ENCODE results near the gene PSAP.

PSAP gene

DNA sequence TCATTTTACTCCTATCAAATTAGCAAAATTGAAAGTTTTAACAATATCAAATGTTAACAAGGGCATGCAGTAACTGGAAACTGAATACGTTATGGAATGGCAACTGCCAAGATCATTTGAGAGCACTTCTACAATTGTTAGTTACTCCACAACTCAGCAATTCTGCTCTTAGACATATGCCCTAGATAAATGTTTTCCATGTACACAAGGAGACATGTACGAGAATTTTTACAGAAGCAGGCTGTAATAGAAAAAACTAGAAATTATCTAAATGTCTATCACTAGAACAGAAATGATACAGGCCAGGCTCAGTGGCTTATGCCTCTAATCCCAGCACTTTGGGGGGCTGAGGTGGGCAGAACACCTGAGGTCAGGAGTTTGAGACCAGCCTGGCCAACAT is 7.0 kb downstream of the PSAP start:
- DNase-seq: no peak

DNA sequence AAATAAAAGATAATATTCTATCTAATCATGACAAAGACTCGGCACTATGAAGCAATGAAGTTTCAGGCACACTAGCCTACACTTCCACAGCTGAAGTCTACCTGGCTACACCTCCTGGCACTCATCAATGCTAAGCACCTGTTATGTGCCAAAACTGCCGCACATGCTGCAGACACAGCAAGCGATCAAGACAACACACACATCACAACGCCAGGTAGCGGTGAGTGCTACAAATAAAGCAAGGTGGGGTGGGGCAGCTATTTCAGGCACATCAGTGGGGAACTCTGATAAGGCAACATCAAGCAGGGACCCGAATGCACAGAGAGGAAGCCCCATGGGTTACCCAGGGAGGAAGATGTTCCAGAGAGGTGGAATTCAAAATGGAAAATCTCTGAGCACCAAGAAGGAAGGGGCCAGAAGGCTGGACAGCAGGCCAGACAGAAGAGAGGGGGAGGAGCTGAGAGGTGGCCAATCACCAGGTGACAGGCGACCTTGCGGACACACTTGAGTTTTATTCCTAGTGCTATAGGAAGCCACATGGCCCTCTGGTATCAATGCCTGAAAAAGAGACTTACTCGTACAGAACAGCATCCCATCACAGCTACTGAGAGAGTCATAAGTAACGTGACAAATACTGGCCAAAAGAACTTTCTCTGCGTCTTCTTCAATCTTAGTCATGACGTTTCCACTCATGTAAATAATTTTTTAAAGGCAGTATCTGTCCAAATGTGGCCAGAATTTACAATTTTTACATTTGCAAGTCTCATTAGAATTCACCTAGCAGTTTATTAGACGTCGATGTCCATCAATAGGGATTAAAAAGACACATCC is 8.0 kb downstream of the PSAP start:
- DNase-seq: no peak

DNA sequence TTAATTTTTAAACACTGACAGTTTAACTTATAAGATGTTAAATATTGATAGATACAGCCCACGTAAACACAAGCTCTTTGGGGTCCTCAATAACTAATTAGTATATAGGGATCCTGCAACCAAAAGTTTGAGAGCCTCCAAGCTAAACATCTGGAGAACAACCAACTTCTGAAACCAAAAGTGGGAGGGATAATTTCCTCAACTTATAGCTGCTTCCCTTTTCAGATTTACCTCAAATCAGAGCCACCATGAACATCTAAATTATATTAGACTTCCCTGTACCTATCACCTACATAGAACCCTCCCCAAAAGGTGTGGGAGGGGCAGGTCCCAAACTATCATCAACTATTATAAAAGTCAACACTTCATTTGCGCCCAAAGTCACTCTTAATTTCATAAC is 8.6 kb downstream of the PSAP start:
- no peak for DNase-seq

DNA sequence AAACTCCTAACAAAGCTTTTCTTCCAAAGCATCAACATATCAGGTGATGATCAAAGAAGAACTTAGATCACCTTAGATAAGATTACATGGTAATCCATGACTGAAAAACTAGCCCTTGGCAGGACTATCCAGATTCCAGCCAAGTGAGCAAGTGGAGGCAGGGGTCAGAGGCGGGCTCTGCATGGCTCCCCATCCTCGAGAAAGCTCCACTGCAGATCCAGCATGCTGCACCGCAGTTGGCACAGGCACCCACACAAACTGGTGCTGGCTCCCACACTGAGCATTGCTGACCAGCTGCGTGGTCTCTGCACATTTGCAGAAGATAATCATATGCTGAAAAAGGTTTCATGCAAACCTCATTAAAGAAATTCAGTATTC is 10.1 kb downstream of the PSAP start:
- no peak for DNase-seq

DNA sequence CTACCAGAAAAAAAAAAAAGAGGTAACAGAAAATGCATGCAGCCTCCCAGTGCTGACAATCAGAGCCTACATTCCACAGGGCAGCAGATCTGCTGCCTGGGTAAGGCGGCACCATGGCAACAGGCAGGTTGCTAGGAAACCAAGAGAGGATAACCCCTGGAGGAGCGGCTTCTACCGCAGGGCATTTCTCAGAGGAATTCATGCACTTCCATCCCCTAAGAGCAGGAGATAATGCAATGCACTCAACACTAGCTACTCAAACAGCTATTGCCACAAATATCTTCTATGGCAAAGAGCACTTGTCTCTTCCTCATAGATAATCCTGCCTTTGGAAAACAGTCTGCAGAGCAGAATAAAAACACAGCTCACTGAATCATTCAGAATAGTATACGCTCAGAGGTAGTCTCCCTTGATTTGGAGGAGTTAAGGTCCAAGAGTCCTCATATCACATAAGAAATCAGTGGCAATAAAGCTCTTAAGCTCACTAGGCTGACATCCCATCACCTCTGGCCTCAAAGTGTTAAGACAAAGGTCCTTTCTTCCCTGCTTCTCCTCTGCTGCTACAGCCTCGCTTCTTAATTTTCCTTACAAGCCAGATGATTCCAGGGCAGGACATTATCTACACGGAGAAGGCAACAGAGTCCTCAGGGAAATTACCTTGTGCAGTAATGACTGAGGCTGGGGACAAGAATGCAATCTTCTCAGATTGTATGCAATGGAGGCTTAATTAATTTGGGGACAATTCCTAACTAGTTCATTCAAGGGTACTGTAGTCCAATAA is 10.7 kb downstream of the PSAP start:
- DNase-seq: no peak

DNA sequence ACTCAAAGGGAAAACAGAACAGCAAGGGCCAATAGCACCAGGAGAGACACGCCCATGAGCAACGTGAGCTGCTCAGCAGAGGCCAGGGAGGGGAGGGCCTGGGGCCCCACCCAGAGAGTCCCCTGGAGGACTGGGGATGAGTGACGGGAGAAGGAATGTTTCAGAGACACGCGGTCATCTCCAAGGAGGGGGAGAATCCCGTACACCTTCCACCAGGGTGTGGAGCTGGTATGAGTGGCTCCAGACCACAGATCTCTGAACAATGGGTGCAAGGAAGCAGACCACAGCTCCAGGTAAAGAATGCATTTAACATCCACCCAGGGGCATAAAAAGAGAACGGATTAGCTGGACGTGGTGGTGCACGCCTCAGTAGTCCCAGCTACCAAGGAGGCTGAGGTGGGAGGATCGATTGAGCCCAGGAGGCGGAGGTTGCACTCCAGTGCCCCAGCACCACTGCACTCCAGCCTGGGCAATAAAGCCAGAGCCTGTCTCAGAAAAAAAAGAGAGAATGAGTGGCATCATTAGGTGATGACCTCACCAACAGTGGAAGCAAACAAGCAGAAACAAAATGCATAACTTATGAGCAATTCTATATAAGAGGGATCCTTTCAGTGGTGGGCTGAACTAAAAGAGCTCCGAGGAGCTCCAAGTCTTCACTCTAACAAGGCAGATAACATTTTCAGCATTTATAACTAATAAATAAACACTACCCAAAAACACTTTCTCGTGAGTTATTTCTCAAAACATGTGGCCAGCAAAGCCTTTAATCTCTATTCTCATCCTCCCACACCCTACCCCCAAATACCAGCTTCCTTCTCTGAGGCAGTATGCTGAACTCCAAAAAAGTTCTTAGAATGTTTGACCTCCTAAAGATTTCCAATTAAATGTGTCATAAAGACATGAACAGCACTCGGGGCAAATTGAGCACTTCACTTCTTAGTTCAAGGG is 12.5 kb downstream of the PSAP start:
- no peak for DNase-seq

DNA sequence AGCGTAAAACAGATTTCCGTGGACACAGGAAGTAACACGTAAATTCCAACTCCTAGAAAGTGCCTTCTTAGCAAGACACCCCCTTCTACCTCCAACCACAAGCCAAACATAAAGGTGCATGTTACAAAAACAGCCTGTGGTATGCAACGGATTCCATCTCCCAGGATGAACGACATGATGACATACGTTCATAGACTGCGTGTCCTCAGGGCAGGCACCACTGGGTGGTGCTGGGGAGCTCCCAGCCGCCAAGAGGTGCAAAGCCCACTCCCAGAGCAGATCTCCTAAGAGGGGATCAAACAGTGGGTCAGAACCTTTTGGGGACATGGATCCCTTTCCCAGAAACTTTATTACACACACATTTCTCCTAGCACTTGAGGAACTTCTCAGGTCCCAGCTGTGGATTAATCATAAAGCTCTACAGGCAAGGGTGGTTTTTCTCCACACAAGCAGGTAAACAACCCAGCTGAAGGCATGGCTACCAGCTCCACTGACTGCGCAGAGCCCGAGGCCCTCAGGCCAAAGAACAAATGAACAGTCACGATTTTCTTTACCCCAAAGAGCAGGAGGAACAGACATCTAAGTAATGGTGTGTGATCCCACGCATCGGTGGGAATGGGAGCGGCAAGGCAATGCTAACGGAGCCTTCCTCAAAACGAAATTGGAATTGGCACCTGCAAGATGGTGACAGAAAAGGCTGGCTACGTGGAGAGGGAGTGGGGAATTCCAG is 13.8 kb downstream of the PSAP start:
- no peak for DNase-seq

DNA sequence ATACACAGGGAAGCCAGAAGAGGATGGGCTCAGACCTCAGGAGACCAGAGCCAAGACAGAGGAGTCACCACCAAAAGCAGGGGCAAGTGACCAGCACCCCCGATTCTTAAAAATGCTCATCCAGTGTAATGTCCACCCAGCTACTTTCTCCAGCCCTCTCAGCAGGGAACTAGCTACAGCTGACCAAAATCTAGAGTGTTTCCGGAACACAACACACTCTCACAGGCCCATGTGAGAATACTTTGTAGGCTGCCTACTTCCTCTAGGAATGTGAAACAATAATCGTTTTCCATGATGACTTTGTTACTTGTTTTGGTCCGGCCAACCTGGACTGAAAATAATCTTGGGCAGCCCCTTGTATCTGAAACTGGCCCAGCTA is 14.5 kb downstream of the PSAP start:
- DNase-seq: no peak

DNA sequence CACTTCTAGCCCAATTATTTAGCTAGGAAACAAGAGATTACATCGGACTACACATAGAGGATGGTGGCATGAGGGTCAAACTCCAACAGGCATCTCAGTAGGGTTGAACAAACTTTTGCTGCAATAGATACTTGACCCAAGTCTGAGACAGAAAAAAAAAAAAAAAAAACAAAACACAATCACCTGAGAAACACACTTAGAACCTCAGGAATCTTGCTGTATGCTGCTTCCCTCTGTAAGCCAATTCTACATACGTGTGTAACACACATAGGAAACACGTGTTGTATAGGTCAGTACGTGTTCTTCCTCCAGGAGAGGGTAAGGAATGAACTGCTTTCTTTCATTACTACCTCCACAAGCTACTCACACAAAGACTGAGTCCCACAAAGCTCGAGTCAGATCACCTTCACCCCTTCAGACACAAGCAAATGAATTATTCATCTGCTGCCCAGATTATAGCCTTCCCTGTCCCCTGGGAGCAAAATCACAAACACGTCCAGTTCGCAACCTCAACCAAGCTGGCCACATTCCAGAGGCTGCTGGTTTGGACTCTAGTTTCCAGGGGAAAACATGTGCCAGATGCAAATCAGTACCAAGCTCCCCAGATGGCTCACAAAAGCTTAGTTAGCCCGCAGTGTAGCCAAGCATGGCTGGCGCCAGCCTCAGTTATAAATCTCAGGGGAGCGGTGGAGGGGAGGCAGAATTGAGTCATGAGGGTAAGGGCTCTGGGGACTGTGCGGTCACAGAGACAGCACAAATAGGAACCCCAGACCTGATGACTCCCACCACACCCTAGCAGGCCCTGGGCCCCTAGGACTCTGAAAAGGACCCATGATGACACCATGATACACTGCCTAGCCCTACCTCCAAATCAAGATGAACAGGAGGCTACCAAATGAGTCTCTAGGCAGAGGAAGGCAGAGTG is 15.1 kb downstream of the PSAP start:
- DNase-seq: no peak

DNA sequence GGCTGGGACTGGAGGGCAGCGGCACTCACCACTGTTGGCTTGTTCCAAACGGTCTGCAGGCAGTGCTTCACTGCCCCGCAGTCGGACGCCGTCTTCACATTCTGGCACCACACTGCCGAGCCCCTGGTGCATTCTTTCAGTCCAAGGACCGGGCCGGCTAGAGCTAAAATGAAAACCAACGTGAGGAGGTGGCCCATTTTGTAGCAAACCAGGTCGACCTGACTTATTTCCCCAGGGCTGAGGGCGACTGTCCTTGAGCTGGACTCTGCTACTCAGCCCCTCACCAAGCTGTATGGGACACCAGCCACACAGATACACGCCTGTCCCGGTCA is 16.7 kb downstream of the PSAP start:
- no peak for DNase-seq

DNA sequence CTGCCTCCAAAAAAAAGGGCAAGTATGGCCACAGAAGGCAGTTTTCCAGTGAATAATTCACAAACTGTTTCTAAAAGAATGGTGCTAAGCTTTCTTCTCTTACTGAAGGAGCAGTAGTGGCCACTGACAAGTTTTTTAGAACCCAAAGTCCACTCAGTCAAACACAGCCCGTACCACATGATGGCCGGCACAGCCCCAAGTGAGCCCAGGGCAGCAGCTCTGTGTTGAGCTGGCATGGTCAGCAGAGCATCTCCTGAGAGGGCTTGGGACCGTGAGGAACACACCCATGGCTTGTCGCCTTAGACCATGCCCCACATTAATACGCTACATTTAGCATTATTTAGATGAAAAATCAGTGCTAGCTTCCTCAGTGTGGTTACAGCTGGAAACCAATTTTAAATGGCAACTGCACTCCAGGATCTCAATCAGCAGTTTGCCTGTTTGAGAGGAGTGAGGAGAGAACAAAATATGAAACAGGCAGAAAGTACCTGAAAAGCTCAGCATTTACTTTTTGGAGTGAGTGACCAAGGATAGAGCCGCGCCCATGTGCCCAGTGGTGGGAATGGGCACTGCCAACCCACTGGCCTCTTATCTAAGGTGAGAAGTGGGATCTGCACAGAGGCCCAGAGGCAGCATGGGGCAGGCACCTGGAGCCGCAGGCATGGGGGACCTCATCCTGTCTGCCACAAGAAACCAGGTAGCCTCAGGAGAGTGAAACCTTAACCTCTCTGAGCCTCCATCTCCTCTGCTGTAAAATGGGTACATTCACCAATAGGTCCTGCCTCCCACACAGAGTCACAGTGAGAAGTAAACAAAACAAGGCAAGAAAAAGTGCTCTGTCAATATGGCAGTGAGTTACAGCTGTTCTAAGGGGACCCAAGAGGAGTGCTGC is 17.4 kb downstream of the PSAP start:
- DNase-seq: no peak

DNA sequence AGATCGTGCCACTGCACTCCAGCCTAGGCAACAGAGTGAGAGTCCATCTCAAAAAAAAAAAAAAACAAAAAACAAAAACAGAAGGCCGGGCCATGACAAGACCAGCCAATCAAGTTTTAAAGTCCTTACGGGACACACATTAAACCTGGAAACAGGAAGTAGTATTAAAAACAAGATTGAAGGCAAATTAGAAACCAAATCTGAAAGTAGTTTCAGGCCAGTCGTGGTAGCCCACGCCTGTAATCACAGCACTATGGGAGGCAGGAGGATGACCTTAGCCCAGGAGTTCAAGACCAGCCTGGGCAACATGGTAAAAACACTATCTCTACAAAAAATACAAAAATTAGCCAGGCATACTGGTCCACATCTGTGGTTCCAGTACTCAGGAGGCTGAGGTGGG is 18.1 kb downstream of the PSAP start:
- no peak for DNase-seq

DNA sequence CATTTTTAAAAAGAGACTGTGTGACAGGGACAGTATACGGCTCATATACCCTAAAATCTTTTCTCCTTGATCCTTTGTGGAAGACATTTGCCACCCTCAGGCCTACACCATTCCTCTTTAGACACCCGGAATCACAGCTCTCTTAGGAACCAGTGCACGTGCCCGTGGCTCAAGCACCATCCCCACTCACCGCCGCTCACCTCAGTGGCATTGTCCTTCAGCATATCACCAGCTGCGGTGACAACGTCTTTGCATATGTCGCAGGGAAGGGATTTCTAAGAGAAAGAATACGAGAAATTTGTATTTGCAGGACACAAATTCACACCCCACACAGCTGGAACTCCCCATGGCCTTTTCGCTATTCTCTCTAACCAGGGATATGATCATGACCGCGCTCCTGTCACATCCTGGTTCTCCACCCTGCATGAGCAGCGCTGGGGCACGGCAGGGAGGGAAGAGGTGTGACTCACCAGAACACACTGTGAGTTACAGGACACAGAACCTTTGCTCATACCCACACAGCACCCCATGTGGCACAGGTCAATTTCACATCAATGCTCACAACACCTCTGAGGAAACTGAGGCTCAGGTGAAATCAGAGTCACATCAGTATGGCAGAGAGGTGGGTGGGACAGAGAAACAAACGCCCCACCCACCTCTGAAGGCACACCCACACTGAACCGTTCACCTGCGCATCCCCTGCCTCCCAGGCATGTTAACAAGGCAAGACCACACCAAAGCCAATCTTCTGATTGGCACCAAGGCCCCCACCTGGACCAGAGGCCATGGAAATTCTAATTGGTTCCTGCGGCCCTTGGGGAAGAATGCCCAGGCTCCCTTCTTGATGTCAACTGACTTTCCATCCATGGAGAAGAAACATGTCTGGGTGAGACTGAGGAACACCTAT is 19.2 kb downstream of the PSAP start:
- DNase-seq: no peak

DNA sequence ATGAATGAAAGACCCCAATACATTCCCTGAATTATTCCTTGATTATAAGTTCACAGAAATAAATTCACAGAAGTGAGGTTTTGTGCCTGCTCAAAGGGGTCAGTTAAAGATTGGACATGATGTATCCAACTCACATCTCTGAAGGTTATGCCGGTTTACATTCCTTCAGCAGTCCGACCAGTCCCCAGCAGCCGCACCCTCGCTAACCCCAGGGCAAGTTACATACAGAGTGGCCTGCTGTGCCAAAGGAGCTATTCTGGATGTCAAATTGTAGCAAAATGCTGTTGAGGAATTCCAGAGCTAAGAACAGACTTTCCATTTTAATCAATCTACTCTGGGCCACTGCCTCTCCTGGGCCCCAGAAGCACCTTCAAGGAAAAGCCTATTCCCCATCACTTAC is 20.3 kb downstream of the PSAP start:
- DNase-seq: no peak

DNA sequence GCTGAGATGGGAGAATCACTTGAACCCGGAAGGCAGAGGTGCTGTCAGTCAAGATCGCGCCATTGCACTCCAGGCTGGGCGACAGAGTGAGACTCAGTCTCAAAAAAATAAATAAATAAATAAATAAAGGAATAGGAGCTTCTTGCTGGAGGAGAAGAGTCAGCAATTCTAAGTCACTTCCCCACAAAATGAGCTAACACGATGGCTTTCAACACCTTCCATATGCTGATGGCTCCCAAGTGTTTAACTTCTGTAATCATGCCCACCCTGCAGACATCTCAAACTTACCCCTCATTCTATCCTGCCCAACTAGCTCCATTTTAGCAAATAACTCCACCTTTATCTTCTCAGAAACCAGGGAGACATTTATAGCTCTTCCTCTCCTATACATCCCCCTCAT is 21.2 kb downstream of the PSAP start:
- no peak for DNase-seq

DNA sequence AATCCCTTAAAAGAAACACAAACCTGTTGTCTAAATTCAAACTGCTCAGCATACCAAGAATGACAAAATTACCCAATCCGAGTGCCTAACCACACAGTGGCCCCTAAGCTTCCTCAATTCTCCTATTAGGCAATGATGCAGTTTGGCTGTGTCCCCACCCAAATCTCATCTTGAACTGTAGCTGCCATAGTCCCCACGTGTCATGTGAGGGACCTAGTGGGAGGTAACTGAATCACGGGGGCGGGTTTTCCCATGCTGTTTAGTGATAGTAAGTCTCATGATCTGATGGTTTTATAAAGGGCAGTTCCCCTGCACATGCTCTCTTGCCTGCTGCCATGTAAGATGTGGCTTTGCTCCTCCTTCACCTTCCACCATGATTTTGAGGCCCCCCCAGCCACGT is 21.9 kb downstream of the PSAP start:
- DNase-seq: peak in 1 of 2 experiments; percentile 21

DNA sequence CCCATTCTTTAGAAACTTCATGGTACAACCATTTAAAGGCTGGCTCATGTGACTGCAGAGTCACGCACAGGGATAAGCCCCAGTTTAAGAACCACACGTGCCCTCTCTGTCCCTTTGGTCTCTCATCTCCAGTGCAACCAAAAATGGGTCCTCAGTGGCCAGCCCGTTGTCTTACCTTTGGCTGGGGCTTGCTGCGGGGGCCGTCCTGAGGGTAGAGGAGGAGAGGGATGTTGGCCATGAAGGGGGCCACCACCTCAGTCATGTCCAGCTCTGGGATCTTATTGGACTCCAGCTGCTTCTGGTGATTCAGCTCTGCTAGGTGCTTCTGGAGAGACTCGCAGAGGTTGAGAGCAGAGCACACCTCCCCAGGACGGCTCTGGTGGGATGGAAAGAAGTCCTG is 22.3 kb downstream of the PSAP start:
- no peak for DNase-seq

DNA sequence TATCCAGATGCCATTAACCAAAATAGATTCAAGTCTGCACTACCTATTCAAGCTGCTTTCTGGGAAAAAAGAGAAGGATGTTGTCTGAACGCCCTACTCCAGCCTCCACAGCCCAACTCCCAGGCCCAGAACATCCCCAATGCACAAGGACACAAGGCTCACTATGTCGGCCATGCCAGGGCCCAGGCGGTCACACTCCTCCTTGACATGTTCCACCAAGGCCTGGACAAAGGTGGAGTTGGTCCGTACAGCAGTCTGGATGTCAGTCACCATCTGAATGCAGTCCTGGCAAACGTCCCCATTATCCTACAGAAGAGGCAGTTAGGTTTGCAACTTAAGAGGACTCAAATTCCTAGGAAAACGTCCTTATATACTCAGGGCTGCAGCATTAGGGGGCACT is 23.2 kb downstream of the PSAP start:
- DNase-seq: no peak

DNA sequence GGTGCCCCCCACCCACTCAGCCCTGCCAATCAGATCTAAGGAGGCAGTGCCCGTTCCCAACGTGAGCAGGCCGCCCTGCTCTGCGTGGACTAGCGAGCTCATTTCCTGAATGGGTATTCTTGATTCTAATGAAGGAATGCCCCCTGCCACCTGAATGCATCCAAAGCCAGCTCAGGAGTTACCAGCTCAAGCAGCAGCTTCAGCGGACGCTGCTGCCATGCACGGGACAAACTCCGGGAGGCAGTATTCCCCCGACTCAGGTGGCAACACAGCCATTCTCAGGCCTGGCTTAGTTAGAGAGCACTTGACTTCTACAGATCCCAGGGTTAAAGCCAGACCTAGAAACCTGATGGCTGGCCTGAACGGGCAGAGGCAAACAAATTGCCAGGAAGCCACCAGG is 25.8 kb downstream of the PSAP start:
- no peak for DNase-seq

DNA sequence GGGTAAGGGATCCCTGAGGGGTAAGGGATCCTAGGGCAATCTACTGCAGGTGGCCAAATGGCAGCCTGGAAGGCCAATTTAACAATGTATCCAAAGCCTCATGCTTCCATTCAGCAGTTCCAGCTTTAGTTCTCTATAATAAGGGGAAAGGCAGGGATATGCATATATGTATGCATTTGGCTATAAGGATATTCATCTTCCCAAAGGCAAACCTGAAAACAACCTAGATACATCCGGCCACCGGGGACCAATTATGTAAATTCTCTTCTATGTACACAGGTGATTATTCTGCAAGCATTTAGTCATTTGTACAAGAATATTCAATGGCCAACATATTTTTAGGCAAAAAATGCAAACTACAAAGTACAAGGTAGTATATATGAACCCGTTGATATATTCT is 26.7 kb downstream of the PSAP start:
- no peak for DNase-seq
